HG02642 (cell line): ENCODE data around the gene LRRC8E.
A peak's percentile ranks its signal among the peaks of the same experiment; 100 is the strongest.

ENCODE experiments used
- ATAC-seq: cut with Tn5 transposase; IDR thresholded peaks from one replicate; pipeline ENCODE4 v1.9.1; 2021; ENCODE audit warnings: mild to moderate bottlenecking; ENCODE audit not compliant: unreplicated experiment, poor library complexity

The LRRC8E gene

GRCh38 chr19:7944177-7944761 lies 56.0 kb downstream of the LRRC8E start:
- ATAC-seq, result peak; percentile 24

DNA sequence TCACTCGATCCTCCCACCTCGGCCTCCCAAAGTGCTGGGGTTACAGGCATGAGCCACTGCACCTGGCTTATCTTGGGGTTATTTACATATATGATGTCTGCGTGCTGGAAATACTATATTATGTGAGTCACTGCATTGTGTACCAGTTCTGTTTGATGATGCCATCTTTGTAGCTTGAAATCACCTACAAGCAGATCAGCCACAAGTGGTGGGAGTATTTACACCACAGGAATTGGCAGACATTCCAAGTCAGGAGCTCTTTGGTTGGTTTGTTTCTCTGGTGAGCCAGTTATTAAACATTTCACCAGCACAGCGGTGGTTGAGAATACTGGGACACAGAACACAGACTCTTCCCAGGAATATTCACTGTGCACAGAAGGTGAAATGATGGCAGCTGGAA lies 59.6 kb downstream of the LRRC8E start:
- no peak for ATAC-seq
